AG20443 (cell line): ENCODE data around the gene GNA15.

Source experiments
- DNase-seq: peaks from one replicate; pipeline ENCODE4 v3.0.0; 2012; ENCODE audit warnings: low spot score, mixed read lengths

The GNA15 gene

DNA sequence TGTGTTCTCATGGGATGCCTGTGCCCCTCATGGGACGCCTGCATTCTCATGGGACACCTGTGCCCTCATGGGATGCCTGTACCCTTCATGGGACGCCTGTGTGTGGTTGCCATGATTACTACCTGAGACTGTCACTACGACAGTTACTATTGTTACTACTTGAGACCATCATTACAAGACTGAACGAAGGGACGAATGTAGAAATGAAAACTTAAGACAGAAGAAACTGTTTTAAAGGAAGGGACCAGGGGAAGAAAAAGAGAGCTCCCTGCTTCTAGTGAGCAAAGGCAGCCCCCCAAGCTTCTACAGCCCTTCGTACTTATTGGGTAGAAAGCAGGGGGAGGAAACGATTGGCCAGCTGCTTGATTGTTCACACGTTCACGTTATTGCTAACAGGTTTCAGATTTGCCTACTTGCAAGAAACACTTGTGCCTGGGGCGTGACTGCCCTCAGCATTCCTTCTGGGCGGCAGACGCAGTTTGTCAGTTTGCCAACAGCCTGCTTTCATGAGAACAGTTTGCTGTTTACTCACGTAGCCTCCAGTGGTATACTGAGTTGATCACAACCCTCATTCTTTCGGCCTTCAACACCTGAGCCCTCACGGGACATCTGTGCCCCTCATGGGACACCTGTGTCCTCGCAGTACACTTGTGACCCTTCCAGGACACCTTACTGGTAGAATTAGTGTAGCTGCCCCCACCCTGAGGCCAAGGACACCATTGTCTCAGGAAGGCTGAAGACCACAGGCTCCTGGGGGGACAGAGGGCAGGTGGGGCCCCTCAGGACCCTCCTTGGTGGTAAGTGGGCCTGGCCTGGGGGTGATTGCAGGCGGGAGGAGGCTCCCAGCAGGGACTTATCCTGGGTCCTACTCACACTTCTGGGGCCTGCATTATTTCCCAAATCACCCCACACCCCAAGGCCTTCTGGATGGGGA is 40.2 kb downstream of the GNA15 start:
- DNase-seq = peak; percentile 59

DNA sequence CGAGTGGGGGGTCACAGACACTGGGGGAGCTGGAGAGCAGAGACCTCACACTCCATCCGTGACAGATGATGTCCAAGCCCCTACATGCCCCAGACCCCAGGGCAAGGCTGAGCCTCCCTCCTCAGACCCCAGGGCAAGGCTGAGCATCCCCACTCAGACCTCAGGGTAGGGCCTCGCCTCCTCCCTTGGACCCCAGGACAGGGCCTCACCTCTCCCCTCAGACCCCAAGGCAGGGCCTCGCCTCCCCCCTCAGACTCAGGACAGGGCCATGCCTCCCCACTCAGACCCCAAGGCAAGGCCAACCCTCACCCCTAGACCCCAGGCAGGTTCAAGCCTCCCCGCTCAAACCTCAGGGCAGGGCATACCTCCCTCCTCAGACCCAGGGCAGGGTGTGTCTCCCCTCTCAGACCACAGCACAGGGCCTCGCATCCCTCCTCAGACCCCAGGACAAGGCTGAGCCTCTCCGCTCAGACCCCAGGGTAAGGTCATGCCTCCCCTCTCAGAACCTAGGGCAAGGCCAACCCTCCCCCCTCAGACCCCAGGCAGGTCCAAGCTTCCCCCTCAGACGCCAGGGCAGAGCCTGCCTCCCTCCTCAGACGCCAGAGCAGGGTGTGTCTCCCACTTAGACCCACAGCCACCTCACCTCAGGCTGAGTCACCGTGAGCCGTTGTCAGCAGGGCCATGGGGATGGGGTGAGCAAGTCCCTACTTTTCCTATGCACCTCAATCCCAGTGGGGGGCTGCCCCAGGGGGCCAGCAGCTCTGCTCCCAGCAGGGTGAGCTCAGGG is 41.1 kb downstream of the GNA15 start:
- peak; percentile 85 for DNase-seq

DNA sequence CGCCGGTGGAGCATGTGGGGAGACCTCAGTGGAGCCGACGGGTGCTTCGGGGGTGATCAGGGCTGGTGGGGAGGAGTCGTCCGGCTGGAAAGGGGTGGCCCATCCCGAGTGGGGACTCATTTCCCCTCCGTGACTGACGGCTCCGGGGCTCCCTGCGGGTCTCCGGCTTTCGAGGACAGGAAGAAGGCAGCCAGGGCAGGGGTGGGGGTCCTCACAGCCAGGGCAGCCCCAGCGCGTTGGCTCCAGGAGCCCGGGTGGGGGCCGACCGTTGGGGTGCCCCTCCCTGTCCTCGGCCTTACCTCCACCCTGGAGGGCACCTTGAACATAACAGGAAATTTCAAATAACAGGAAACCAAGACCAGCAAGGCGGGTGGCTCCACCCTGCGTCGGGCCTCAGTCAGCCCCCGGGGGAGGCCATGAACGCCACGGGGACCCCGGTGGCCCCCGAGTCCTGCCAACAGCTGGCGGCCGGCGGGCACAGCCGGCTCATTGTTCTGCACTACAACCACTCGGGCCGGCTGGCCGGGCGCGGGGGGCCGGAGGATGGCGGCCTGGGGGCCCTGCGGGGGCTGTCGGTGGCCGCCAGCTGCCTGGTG is 42.6 kb downstream of the GNA15 start, which contains the start of gene S1PR4:
Gene S1PR4 (plus strand): TSS at position 393 of the 596 bp plus-strand sequence. CDS start 24 bp downstream, at position 417.
- DNase-seq = no peak

DNA sequence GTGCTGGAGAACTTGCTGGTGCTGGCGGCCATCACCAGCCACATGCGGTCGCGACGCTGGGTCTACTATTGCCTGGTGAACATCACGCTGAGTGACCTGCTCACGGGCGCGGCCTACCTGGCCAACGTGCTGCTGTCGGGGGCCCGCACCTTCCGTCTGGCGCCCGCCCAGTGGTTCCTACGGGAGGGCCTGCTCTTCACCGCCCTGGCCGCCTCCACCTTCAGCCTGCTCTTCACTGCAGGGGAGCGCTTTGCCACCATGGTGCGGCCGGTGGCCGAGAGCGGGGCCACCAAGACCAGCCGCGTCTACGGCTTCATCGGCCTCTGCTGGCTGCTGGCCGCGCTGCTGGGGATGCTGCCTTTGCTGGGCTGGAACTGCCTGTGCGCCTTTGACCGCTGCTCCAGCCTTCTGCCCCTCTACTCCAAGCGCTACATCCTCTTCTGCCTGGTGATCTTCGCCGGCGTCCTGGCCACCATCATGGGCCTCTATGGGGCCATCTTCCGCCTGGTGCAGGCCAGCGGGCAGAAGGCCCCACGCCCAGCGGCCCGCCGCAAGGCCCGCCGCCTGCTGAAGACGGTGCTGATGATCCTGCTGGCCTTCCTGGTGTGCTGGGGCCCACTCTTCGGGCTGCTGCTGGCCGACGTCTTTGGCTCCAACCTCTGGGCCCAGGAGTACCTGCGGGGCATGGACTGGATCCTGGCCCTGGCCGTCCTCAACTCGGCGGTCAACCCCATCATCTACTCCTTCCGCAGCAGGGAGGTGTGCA is 43.3 kb downstream of the GNA15 start:
- no peak for DNase-seq

DNA sequence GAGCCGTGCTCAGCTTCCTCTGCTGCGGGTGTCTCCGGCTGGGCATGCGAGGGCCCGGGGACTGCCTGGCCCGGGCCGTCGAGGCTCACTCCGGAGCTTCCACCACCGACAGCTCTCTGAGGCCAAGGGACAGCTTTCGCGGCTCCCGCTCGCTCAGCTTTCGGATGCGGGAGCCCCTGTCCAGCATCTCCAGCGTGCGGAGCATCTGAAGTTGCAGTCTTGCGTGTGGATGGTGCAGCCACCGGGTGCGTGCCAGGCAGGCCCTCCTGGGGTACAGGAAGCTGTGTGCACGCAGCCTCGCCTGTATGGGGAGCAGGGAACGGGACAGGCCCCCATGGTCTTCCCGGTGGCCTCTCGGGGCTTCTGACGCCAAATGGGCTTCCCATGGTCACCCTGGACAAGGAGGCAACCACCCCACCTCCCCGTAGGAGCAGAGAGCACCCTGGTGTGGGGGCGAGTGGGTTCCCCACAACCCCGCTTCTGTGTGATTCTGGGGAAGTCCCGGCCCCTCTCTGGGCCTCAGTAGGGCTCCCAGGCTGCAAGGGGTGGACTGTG is 44.0 kb downstream of the GNA15 start:
- DNase-seq = no peak

DNA sequence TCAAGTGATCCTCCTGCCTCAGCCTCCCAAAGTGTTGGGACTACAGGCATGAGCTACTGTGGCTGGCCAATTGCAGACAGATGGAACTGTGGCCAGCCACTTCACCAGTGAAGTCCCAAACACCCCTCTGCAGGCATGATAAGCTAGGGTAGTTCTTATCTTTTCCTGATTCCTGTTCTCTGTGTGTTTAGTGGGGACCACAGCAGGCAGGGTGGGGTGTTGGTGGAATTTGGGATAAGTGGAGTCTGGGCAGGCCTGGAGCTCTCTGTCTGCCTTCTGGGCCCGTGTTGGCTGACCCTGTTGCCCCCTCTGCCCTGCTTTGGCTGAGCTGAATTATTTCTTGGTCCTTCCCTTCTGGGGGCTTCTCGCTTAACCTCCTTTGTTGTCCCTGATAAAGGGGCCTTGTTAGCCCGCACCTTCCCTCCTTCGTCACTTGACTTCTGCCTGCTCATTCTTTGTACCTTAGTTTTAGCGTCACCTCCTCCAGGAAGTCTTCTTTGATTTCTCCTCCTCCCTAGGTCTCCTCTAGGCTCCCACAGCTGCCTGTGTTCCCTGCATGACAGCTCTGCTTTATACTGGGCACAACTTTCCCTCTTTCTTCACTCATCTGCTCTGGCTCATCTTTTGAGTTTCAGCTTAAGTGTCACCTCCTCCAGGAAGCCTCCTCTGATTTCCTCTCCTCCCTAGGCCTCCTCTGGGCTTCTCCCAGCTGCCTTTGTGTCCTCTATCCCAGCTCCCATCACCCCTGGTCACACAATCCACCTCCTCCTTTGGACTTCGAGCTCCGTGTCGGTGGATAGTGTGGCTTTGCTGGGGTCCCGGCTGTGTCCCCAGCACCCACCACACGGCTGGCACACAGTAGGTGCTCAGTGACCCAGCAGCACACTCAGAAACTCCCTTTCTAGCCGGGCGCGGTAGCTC is 48.1 kb downstream of the GNA15 start:
- DNase-seq = no peak

DNA sequence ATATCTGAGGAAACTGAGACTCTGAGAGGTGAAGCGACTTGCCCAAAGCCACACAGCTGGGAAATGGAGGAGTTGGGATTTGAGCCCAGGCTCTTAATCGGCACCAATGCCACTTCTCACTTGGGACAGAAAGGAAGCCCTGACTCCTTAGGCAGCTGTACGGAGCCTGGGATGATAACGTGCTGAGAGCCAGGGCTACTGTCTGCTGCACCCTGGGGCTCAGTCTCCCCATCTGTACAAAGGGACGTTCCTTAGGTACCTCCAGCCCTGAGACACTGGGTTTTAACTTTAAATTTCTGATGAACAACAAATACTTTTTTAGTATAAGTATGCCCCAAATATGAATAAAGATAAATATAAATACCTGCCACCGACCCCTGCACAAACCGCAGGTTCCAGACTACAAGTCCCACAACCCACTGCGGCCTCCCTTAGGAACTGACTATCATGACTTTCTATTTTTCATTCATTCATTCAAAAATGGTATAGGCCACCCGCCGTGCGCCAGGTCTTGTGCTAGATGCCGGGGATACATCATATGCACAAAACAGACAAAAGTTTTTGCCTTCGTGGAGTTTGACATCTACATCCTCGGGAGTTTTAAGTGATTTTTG is 49.1 kb downstream of the GNA15 start:
- DNase-seq = peak; percentile 65

DNA sequence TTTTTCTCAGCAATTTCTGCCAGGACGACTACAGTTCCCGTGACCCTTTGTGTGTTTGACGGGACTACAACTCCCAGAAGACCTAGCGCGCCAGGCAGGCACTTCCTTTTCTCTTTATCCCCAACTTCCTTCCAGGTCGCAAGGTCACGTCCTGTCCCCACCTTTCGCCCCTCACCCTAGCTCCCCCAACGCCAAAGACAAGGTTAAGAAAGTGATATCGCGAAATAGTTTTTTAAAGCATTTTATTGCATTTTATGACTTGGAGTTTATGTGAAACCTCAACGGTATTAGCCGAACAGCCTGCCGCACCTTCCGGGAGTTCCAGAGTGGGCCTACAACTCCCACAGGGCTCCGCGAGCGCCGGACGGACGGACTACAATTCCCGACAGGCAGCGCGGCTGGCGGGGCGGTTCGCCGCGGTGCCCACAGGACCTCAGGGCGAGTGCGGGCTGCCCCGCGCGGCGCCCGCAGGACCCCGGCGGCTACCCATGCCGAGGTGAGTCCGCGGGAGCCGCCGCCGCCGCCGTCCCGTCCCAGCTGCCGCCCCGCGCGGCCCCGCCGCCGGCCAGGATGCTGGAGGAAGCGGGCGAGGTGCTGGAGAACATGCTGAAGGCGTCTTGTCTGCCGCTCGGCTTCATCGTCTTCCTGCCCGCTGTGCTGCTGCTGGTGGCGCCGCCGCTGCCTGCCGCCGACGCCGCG is 49.8 kb downstream of the GNA15 start, which contains the start of gene NCLN:
Gene NCLN (plus strand): TSS at position 470 of the 699 bp plus-strand sequence. CDS start 101 bp downstream, at position 571.
- DNase-seq = peak; percentile 96

DNA sequence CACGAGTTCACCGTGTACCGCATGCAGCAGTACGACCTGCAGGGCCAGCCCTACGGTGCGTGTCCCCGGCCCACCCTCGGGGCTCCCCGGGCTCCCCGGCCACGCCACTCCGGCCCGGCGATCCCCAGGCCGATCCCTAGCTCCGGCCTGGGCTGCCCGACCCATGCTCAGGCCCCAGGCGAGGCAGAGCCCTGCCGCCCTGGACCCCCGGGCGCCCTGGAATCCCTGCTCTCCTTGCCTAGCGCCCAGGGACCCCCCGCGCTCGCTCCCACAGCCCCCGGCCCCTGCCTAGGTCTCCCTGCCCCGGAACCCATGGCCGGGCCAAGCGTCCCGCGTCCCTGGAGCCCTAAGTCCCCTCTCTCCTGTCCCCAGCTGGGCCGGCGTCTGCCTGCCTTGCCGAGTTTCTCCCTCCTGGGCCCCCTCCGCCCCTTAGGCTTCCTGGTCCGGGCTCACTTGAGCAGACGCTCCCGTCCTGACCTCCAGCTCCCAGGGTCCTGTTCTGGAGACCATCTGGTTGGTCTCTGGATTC is 50.4 kb downstream of the GNA15 start:
- no peak for DNase-seq

DNA sequence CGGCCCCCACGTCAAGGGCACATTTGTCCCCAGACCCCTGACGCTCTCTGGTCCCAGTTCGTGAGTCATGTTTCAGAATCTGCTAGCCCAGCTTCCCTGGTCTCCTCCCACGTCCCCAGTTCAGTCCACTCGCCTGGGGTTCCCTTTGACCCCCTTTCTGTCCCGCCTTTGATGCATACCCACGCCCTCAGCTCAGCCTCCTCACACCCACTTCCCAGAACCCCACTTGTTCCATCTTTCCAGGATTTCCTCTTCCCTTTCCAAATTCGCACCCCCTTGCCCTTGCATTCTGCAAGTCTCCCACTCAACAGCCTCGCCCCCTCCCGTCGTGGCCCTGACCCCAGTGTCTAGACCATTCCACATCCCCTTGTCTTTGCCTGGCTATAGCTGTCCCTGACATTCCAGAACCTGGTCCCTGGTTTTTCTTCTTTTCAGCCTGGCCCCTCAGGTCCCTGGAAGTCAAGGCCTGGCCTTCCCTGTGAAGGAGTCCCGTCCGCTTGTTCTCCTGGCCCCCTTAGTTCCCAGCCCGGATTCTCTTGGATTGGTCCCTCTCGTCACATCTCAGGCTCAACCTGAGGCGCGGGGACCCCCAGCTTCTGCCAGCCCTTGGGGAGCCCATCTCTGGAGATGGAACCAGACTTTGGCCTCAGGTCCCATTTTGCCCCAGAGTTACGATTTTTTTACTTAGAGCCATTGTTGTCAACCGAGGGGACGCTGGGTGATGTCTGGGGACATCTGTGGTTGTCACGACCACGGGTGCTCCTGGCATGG is 51.2 kb downstream of the GNA15 start:
- no peak for DNase-seq

DNA sequence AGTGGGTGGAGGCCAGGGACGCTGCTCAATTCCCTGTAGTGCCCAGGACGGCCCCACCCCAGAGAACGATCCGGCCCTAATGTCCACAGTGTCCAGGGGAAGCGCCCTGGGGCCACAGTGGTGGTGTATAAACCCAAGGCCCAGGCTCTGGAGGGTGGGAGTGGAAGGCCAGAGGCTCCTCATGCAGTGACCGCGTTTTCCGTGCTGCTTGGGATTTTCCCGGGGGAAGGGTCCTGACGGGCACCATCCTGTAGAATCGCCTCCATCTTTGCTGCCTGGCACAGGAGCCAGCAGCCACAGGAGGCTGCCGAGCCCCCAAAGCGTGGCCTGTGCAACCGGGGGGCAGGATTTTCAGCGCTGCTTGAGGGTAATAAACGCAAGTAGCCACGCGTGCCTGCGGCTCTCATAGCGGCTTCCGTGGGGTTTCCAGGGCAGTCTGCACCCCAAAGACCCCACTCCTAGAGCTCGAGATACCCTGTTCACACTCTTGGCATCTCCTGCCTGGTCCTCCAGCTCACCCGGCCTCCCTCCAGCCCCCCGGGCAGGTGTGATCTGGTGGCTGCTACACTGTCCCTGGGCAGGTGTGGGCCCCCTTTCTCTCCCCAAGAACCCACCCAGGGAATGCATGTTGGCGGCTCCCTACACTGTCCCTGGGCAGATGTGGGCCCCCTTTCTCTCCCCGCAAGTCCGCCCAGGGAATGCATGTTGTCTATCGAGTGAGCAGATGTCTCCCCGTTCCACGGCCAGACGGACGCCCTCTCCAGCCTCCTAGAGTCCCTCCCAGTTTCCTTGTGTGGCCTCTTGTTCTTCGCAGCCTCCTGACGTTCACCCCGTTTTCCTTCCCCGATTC is 52.1 kb downstream of the GNA15 start:
- DNase-seq = no peak

DNA sequence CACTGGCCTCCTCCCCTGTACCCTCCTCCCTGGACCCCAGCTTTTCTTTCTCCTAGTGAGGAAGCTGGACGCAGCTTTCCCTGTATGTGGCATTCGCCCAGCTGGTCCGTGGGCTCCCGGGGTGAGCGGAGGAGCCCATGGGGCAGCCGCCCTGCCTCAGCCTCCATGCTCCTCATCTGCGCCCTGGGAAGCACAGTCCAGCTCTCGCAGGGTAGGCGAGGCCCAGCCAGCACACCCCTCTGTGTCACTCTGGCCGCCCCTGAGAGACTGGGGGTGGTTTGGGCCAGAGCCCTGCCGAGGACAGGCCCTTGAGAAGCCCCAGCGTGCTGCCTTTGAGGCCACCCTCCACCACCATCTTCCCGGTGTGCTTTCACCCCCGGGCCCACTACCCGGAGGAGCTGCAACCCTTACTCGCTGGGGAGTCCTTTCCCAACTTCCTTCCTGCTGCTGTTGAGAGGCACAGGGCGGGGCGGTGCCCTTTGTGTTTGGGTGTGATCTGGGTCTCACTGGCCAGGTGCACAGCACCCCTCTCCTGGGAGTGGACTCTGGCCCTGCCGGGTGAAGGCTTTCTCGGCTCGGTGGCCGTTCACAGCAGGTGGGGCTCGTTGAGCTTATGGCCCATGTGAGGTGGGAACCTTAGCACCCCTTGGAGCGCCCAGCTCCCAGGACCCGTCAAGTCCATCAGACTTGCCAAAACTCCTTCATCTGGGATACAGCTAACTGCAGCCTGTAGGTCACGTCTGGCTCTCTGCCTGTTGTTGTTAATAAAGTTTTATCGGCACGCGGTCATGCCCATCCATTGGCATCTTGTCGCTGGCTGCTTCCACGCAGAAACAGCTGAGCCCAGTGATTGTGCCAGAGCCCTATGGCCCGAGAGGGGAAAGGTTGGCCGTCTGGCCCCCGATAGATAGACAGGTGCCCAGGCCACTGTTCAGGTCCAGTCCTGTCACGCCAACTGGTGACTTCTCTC is 53.1 kb downstream of the GNA15 start:
- no peak for DNase-seq

DNA sequence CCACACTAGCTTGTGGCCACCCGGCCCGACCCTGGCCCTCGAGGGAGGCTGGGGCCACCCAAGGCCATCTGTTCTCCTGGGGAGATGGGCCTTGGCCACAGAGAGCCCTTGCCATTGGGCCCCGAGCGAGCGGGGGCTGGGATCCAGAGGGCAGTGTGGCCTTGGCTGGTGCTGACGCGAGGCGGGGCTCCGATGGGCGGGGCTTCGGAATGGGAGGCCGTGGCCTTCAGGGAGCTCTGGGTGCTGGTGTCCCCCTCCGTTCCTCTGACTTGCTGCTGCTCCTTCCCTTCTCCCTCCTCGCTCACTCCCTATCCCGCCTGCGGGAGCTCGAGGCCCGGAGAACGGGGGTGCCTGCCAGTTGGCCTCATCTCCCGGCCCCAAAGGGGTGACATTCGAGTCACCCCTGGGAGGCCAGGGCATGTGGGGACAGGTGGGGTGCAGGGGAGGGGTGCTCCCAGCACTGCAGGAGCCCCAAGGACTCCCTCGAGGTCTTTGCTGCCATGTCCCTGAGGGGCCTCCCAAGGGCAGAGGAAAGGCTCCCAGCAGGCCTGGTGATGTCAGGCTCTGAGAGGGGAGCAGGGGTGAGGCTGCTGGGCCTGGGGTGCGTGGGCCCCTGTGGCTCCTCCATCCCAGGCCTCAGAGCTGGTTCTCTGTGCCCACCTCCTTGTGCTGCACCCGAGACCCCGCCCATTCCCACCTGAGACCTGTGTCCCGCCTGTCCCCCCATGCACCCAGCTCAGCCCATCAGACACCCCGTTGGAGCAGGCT is 54.1 kb downstream of the GNA15 start:
- DNase-seq = no peak

DNA sequence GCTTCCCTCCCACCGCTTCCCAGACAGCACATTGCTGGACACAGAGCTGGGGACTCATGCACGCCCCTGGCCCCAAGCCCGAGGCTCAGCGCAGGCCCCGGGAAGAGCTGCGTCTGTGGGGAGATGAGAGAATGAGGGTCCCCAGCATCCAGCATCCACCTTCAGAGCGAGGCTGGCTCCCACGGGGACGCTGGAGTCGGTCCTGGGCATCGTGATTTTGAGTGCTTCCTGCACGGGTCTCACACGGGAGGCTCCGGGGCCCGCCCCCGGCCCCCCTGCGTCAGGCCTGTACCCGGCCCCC is 54.6 kb downstream of the GNA15 start:
- no peak for DNase-seq
